GM19043 (cell line): ENCODE results near the gene MYT1.
"Not testable (repeated sequence)": the region's sequence is repeated elsewhere in the genome, so short reads cannot be mapped to it uniquely, and the experiment has no call there.

Experiments used
- ATAC-seq: cut with Tn5 transposase; IDR thresholded peaks from one replicate; pipeline ENCODE4 v1.9.1; 2021; ENCODE audit warnings: low read depth; ENCODE audit not compliant: unreplicated experiment

The MYT1 gene

DNA sequence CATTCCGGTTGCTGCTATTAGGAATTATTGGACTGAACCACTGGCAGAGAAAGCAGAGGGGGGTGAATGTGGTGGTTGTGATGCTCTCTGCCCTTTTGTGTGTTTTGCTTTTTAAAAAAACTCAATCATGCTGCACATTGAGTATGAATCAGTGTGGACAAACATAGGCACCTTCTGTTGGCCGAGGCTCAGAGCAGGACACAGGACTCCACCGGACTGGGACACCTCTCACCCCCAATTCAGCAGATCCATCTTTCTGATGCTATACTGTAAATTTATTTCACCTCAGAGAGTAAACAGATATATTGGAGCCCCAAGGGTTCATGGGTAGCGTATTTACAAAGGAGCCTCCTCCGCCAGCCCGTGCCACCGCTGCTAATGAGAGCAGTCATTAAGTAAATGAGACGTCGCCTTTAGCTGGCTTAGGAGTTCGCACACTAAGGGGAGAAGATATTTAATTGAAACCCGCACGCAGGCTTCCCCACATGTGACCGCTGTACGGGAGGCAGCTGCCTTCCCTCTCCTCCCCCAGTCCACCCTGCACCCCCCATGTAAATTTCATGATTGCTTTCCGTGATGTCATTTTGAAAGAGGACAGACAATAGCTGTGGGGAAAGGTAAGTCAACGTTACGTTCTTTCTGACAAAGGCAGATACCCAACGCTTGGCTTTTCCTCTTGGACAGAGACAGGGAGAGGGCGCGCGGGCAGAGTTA, at the start of gene MYT1:
MYT1 (plus strand) TSS at position 330 of the 714 bp plus-strand sequence. CDS start 34,410 bp downstream, outside the sequence.
- no peak for ATAC-seq

DNA sequence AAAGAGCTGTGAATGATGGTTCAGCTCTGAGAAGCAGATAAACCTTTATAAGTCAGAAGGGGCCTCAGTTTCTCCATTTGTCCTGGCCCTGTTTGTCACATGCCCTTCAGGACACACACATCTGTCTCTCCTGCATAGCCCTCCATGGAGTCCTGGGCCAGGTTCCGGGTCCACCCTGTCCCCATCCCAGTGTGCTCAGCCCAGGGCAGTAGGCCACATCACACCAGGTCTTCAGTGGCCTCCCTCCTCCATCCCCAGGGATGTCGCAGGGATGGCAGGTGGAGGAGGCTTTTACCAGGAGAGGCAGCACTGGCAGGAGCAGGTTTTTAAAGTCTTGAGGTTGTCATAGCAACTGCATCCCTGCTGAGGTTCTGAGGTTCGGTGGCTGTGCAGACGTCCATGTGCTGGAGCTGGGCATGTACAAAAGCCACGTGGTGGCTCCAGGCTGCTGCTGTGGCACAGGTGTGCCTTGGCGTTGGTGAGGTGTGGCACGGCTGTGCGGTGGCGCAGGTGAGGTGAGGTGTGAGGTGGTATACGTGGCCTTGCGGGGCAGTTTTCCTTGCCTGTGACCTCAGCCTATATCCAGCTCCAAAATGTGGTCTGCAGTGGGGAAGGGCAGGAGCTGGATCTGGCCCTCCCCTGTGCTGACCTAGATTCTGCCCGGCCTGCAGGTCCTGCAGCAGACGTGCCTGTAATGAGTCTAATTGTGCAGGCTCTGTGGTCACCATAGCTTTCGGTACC, 48.9 kb upstream of the MYT1 start:
- no peak for ATAC-seq

DNA sequence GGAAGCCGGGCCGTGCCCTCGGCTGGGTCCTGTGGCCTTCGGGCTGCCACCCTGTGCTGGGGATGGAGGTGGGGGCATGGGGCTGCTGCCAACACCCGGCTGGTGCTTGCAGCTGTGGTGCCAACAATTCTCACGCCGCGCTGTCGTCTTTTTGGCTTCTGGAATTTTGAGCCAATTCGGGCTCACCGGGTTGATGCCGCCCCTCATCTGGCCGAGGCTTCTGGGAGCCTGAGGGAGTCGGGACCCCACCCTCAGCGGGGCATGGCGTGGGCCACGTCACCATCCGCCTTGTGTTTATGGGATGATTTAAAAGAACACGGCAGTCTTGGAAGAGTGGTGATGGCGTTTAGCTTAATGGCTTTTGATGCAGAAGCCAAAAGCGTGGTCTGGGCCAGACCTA, 48.2 kb upstream of the MYT1 start:
- no peak for ATAC-seq

DNA sequence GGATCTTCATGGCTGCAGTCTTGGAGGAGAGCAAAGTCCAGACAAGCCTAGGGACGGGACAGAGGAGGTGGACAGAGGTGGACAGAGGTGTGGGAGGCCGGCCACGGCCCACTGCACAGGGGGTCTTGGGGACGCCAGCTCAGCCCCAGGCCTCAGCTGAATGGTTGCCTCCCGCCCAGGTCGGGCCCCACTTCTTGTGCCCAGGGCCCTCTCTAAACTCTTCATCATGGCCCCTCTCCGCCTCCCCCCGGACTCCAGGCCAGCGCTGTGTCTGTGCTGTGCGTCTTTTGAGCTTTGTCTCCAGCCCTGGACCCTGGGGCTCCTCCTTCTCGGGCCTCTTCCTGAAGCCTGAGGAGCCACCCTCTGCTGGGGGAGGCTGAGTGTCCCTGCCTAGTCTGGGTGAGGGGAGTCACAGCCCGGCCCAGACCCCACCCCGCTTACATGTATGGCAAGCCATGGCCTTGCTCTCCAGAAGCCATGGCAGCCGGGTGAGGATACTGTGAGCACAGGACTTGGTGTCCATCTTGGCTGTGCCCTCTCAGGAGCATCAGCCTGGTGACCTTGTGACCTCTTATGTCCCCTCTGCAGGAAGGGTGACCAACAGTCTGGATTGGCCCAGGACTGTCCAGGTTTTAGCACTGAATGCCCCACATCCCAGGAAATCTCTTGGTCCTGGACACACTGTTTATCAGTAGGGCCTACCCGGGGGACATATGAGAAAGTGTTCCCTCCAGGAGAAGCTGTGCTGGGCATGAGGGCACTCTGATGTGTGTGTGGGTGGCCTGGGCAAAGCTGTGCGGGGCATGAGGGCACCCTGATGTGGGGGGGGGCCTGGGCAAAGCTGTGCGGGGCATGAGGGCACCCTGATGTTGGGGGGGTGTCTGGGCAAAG, 47.5 kb upstream of the MYT1 start:
- ATAC-seq, result no peak

DNA sequence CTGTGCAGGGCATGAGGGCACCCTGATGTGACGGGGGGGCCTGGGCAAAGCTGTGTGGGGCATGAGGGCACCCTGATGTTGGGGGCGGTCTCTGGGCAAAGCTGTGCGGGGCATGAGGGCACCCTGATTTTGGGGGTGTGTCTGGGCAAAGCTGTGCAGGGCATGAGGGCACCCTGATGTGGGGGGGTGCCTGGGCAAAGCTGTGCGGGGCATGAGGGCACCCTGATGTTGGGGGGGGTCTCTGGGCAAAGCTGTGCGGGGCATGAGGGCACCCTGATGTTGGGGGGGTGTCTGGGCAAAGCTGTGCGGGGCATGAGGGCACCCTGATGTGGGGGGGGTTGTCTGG, 46.8 kb upstream of the MYT1 start:
- not testable (repeated sequence) for ATAC-seq

DNA sequence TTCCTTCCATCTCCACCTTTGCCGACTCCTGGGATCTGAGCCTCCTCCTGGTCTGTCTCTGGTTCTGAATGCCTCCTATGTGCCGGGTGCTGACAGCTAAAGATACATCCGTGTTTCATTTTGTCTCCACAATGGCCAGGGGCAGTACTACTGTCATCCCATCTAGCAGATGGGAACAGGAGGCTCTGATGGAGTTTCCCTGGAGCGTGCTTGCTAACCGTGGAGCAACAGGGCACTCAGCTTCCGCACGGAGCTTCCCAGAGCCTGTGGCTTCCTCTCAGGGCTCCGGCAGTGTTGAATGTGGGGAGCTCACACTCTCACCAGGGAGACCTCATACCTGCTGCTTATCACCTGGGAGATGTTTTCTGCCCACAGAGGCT, 45.0 kb upstream of the MYT1 start:
- ATAC-seq, result no peak

DNA sequence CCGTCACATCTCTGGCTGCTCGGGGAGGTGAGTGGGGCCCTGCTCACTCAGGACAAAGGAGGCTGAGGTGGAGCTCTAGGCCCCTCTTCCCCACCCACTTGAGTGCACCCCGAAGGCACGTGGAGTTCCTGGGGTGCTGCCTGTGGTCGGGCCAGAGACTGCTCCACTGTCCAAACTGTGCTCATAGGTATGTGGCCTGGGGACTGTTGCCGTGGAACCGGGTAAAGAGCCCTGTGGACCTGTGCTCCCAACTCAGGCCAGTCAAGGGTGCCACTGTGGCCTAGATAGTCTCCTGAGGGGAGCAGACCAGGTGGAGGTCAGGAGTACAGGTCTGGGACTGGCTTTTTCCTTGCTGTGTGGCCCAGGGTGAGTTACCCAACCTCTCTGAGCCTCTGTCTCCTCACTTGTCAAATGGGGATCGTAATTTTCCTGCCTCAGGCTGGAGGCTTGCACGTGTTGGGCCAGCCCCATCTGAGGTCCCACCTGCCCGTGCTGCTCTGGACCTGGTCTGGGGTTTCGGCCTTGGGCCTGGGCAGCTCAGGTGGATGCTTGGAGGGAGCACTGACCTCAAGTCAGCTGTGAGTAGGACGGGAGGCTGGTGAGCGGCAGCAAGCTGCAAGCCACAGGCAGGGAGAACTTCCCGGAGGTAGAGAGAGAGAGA, 44.4 kb upstream of the MYT1 start:
- no peak for ATAC-seq

DNA sequence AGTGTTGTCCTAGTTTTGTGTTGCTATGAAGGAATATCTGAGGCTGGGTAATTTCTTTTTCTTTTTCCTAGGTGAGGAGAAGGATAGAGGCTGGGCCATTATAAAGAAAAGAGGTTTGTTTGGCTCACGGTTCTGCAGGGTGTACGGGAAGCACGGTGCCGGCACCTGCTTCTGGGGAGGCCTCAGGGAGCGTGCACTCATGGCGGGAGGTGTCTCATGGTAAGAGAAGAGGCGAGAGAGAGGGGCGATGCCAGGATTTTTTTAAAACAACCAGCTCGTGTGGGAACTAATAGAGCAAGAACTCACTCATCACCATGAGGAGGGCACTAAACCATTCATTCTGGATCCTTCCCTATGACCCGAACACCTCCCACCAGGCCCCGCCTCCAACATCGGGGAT, 42.7 kb upstream of the MYT1 start:
- no peak for ATAC-seq

DNA sequence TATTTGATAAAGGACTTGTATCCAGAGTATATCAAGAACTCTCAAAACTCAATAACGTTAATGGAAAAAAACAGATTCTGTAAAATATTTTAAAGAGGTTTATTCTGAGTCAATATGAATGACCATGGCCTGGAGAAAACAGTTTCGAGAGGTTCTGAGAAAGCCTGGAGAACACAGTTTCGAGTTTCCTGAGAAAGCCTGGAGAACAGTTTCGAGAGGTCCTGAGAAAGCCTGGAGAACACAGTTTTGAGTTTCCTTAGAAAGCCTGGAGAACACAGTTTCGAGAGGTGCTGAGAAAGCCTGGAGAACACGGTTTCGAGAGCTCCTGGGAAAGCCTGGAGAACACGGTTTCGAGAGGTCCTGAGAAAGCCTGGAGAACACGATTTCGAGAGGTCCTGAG, 41.3 kb upstream of the MYT1 start:
- ATAC-seq, result not testable (repeated sequence)

DNA sequence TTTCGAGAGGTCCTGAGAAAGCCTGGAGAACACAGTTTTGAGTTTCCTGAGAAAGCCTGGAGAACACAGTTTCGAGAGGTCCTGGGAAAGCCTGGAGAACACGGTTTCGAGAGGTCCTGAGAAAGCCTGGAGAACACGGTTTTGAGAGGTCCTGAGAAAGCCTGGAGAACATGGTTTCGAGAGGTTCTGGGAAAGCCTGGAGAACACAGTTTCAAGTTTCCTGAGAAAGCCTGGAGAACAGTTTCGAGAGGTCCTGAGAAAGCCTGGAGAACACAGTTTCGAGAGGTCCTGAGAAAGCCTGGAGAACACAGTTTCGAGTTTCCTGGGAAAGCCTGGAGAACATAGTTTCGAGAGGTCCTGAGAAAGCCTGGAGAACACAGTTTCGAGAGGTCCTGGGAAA, 40.7 kb upstream of the MYT1 start:
- ATAC-seq, result not testable (repeated sequence)

DNA sequence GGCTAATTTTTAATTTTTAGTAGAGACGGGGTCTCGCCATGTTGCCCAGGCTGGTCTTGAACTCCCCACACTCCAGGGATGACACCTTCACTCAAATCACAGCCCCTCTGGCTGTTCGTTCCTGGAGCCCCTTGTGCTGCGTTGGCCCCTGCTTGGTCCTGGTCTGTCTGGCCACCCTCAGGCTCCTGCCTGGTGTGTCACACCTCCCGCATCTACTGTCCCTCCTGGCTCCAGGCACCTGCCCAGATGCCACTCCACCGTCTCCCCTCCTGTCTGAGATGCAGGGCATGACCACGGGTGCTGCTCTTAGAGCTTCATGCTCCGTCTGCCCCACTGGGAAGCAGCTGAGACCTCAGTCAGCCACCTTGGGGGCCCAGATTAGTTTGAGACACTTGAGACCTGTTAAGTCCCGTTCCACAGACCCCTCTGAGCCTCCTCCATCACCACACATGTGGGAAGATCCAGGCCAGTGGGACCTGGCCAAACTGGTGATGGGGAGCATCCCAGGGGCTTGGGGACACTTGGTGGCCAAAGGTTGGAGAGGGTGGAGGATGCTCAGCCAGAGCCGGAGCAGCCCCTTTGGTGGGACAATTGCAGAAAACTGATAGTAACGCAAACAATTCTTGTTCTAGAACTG, 35.0 kb upstream of the MYT1 start:
- ATAC-seq, result no peak

DNA sequence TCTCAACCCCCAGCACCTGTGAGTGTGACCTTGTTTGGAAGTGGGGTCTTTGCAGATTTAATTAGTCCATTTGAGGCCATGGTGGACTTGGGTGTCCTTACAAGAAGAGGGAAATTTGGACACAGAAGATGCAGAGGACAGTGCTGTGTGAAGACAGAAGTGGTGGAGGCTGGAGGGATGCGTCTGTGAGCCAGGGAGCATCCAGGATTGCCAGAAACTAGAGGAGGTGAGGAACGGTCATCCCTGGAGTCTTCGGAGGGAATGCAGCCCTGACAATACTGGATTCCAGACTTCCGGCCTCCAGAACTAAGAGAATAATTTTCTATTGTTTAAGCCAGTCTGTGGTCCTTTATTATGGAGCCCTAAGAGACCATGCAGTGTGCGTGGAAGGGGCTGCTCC, 34.0 kb upstream of the MYT1 start:
- ATAC-seq, result no peak

DNA sequence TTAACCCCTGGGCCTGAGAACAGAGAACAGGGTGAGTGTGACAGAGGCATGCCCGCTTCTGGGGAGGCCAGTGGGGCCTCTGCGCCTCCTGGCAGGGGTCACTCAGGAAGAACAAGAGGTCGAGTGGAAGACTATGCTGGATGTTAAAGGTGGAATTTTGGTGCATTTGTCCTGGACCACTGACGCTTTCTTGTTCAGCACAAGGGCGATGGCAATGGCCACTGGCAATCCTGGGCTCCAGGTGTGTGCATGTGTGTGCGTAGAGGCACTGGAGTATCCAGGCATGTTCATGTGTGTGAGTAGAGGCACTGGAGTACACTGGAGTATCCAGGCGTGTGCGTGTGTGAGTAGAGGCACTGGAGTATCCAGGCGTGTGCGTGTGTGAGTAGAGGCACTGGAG, 33.4 kb upstream of the MYT1 start:
- no peak for ATAC-seq

DNA sequence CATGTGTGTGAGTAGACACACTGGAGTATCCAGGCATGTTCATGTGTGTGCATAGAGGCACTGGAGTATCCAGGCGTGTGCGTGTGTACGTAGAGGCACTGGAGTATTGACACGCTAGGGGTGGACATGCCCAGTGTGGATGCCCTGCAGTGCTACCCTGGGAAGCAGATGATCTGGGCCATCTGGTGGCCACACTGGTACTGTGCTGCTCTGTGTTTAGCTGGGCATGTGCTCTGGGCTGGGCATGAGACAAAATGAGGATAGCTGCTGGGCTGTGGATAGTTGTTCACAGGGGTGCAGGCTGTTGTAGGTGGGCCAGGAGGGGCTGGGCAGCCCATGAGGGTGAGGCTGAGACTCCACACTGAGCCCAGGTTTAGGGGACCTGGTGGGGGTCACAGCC, 32.8 kb upstream of the MYT1 start:
- no peak for ATAC-seq

DNA sequence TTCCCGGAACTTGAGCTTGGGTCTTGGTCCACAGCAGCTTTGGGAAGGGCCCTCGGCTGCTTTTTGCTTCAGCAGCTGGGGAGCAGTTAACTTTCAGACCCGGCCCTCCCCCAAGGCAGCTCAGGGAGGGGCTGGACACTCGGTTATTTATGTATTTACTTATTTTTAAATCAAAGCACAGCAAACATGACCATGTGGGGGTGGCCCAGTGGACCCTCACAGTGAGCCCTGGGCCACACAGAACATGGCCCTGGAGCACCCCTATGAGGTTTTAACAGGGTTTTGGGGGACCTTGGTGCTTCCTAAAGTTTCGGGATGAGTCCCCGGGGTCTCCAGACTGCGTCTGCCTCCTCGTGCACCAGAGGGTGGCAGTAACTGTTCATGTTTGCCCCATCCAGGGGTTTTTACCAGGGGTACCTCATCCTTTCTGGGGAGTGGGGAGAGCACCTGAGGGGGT, 30.3 kb upstream of the MYT1 start:
- no peak for ATAC-seq

DNA sequence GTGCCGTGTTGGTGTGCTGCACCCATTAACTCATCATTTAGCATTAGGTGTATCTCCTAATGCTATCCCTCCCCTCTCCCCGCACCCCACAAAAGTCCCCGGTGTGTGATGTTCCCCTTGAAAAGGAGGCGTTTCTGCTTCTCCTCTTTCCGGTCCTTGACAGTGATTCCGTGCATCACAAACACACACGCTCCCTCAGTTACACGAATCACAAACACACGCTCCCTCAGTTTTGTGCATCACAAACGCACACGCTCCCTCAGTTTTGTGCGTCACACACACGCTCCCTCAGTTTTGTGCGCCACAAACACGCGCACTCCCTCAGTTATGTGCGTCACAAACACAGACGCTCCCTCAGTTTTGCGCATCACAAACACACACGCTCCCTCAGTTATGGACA, 29.5 kb upstream of the MYT1 start:
- not testable (repeated sequence) for ATAC-seq

DNA sequence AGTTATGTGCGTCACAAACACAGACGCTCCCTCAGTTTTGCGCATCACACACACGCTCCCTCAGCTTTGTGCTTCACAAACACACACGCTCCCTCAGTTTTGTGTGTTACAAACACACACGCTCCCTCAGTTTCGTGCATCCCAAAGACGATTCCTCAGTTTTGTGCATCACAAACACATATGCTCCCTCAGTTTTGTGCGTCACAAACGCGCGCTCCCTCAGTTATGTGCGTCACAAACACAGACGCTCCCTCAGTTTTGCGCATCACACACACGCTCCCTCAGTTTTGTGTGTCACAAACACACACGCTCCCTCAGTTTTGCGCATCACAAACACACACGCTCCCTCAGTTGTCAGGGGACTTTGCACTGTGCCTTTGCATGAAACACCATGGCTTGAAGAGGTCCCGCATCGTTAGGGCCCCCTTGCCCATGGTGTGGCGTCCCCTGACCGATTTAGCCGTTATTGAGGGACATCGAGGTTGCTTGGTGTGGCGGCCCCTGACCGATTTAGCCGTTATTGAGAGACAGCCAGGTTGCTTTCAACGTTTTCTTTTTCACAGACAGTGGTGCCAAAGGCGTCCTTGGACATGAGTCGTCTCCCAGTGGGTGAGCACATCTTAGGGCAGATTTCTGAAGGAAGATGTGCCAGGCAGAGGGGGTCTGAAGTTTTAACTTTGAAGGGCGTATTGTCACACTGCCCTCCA, 28.1 kb upstream of the MYT1 start:
- no peak for ATAC-seq

DNA sequence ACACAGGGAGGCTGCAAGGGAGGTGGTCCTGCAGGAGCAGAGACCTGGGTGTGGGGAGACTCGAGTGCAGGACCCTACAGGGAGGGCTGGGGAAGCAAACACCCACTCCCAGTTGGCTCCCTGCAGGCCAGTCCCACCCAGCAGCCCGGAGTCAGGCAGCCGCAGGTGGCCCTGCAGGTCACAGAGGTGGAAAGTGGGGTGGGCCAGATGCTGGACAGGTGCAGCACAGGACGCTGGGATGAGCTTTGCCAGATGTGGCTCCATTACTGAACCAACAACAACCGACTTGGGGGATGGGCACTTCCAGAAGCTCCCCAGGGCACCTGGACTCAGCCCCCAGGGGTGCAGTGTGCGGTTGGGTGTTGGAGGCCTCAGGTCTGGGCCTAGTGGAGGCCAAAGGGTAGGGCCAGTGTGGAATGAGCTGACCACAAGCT, 26.6 kb upstream of the MYT1 start:
- no peak for ATAC-seq

DNA sequence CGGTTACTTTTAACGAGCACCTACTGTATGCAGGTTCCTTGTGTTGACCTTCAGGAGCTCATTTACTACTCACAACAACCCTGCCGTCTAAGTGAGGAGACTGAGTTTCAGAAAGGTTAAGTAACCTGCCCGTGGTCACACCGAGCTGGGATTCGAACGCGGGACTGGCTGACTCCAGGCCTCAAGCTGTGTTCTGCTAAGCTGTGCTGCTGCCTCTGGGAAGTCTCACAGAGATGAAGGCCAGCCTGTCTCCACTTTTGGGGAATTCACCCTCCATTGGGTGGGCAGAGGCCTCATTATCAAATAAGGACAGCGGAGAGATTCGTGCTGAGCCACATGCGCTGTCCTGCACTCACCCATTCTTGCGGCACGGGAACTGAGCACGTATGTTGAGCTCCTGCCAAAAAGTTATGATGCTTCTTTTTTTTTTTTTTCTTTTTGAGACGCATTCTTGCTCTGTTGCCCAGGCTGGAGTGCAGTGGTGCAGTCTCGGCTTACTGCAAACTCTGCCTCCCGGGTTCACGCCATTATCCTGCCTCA, 25.9 kb upstream of the MYT1 start:
- no peak for ATAC-seq
